HG02938 (cell line): ENCODE measurements around the gene SH3GL1.
"Not testable (repeated sequence)": the region's sequence is repeated elsewhere in the genome, so short reads cannot be mapped to it uniquely, and the experiment has no call there.

Experiments used
- ATAC-seq: cut with Tn5 transposase; IDR thresholded peaks from one replicate; pipeline ENCODE4 v1.9.1; 2021; ENCODE audit warnings: mild to moderate bottlenecking, moderate library complexity; ENCODE audit not compliant: unreplicated experiment

SH3GL1 gene

GRCh38 chr19:4365791-4366665, 34.3 kb downstream of the SH3GL1 start:
- no peak for ATAC-seq

- ATAC-seq, result no peak
These were observed 35.0 kb downstream of the SH3GL1 start for GRCh38 chr19:4365341-4365740.

GRCh38 chr19:4363571-4364304, 36.6 kb downstream of the SH3GL1 start:
- no peak for ATAC-seq

- ATAC-seq, result no peak
These were observed 37.4 kb downstream of the SH3GL1 start for GRCh38 chr19:4362831-4363545.

- no peak for ATAC-seq
These were observed 38.1 kb downstream of the SH3GL1 start for GRCh38 chr19:4362101-4362828.

- no peak for ATAC-seq
These were observed 38.9 kb downstream of the SH3GL1 start for GRCh38 chr19:4361152-4362046.

- no peak for ATAC-seq
These were observed 39.7 kb downstream of the SH3GL1 start for GRCh38 chr19:4360641-4361151.

- ATAC-seq, result no peak
These were observed 40.2 kb downstream of the SH3GL1 start for GRCh38 chr19:4360081-4360569.

GRCh38 chr19:4359627-4360000, 40.7 kb downstream of the SH3GL1 start:
- no peak for ATAC-seq

- no peak for ATAC-seq
These were observed 41.4 kb downstream of the SH3GL1 start for GRCh38 chr19:4358709-4359626.

- no peak for ATAC-seq
These were observed 42.4 kb downstream of the SH3GL1 start for GRCh38 chr19:4357921-4358326.

GRCh38 chr19:4357095-4357797, 43.1 kb downstream of the SH3GL1 start:
- ATAC-seq, result no peak

- no peak for ATAC-seq
These were observed 45.5 kb downstream of the SH3GL1 start for GRCh38 chr19:4354897-4355296.

GRCh38 chr19:4354282-4354681, 46.1 kb downstream of the SH3GL1 start:
- ATAC-seq, result no peak

GRCh38 chr19:4352701-4353121, 47.6 kb downstream of the SH3GL1 start:
- no peak for ATAC-seq

GRCh38 chr19:4350726-4351125, 49.6 kb downstream of the SH3GL1 start:
- ATAC-seq, result no peak

- ATAC-seq, result no peak
These were observed 50.2 kb downstream of the SH3GL1 start for GRCh38 chr19:4350111-4350510.

GRCh38 chr19:4349225-4349624, 51.1 kb downstream of the SH3GL1 start:
- ATAC-seq, result not testable (repeated sequence)
